Lower leg skin (tissue), 3 donors: ENCODE results near the gene HOXA1.

Experiments
- CTCF ChIP-seq, 3 donors: fragments of 450-650 bp; IDR thresholded peaks; one replicate each; pipeline ENCODE4 v1.5.1; 2016; ENCODE audit warnings: antibody characterized with exemption in 3 of 3, mild to moderate bottlenecking in 3 of 3, moderate library complexity in 2 of 3
- POLR2A ChIP-seq, 2 donors: fragments of 450-650 bp; IDR thresholded peaks; one replicate each; pipeline ENCODE4 v1.6.1; 2016 to 2017; ENCODE audit warnings: antibody characterized with exemption in 2 of 2, mild to moderate bottlenecking in 1 of 2, moderate library complexity in 1 of 2

- no peak for TF ChIP-seq POLR2A (IDR thresholded peaks at IDR 0.05)
- no peak for TF ChIP-seq CTCF (IDR thresholded peaks at IDR 0.05)
Observed at GRCh38 chr7:27100694-27101170, 4.9 kb upstream of the HOXA1 start.
